H9 (cell line): ENCODE measurements around the gene ACAP2. TPM values are rescaled to one million over a fixed set of nuclear protein-coding genes. Genes with fewer than 3 reads are reported as not detected.

Source experiments
- DNase-seq: peaks from one replicate; pipeline ENCODE4 v3.0.0-alpha.2; 2017
- H2AFZ ChIP-seq: one replicate; pipeline ENCODE4 v1.6.1; 2013; ENCODE audit warnings: mild to moderate bottlenecking, low read length, control low read depth, moderate library complexity
- H2AK5ac ChIP-seq: 2 replicates; pipeline ENCODE4 v1.6.1; 2013; ENCODE audit warnings: low read length, control low read depth, mixed read lengths; ENCODE audit not compliant: insufficient read length
- H2BK120ac ChIP-seq: one replicate; pipeline ENCODE4 v1.6.1; 2013; ENCODE audit warnings: low read depth, mild to moderate bottlenecking, low read length, control low read depth, inconsistent platforms; ENCODE audit not compliant: poor library complexity, severe bottlenecking
- H2BK12ac ChIP-seq: 2 replicates; pipeline ENCODE4 v1.6.1; 2013; ENCODE audit warnings: low read length, control low read depth, mixed read lengths, low read depth; ENCODE audit not compliant: insufficient read length
- H2BK15ac ChIP-seq: 2 replicates; pipeline ENCODE4 v1.6.1; 2013; ENCODE audit warnings: low read depth, low read length, control low read depth
- H2BK20ac ChIP-seq: one replicate; pipeline ENCODE4 v1.6.1; 2013; ENCODE audit warnings: low read depth, mild to moderate bottlenecking, low read length, control low read depth, inconsistent platforms; ENCODE audit not compliant: poor library complexity, severe bottlenecking
- H2BK5ac ChIP-seq: 2 replicates; pipeline ENCODE4 v1.6.1; 2013; ENCODE audit warnings: low read length, control low read depth, mixed read lengths; ENCODE audit not compliant: insufficient read length
- H3K14ac ChIP-seq: 2 replicates; pipeline ENCODE4 v1.6.1; 2013; ENCODE audit warnings: low read length, control low read depth; ENCODE audit not compliant: insufficient read depth
- H3K18ac ChIP-seq: 2 replicates; pipeline ENCODE4 v1.6.1; 2013; ENCODE audit warnings: low read depth, mild to moderate bottlenecking, mixed read lengths, low read length, control low read depth; ENCODE audit not compliant: insufficient read length
- H3K23ac ChIP-seq: 2 replicates; pipeline ENCODE4 v1.6.1; 2013; ENCODE audit warnings: low read length, control low read depth, mixed read lengths, low read depth; ENCODE audit not compliant: insufficient read length
- H3K23me2 ChIP-seq: 2 replicates; pipeline ENCODE4 v1.6.1; 2013; ENCODE audit warnings: low read depth, mild to moderate bottlenecking, mixed read lengths, low read length, control low read depth; ENCODE audit not compliant: insufficient read length, poor library complexity, severe bottlenecking
- H3K27ac ChIP-seq: 2 replicates; pipeline ENCODE4 v1.5.1; 2013; ENCODE audit warnings: low read length, control low read depth, mixed read lengths, low read depth; ENCODE audit not compliant: insufficient read length
- H3K27me3 ChIP-seq: 2 replicates; pipeline ENCODE4 v1.6.1; 2013; ENCODE audit warnings: low read length, control low read depth, inconsistent platforms; ENCODE audit not compliant: insufficient read depth
- H3K4ac ChIP-seq: 2 replicates; pipeline ENCODE4 v1.6.1; 2013; ENCODE audit warnings: low read depth, mild to moderate bottlenecking, control low read depth, inconsistent platforms, low read length, moderate library complexity
- H3K4me1 ChIP-seq: 2 replicates; pipeline ENCODE4 v1.6.1; 2013; ENCODE audit warnings: low read length, control low read depth, inconsistent platforms; ENCODE audit not compliant: insufficient read depth
- H3K4me2 ChIP-seq: 2 replicates; pipeline ENCODE4 v1.6.1; 2013; ENCODE audit warnings: low read length, control low read depth, mixed read lengths; ENCODE audit not compliant: insufficient read length, insufficient read depth
- H3K56ac ChIP-seq: 2 replicates; pipeline ENCODE4 v1.6.1; 2013; ENCODE audit warnings: low read depth, mild to moderate bottlenecking, mixed read lengths, low read length, control low read depth; ENCODE audit not compliant: insufficient read length
- H3K79me1 ChIP-seq: 2 replicates; pipeline ENCODE4 v1.6.1; 2013; ENCODE audit warnings: low read depth, mild to moderate bottlenecking, moderate library complexity, low read length, control low read depth, inconsistent platforms; ENCODE audit not compliant: insufficient read depth, poor library complexity, severe bottlenecking
- H3K79me2 ChIP-seq: 2 replicates; pipeline ENCODE4 v1.6.1; 2013; ENCODE audit warnings: low read length, control low read depth, inconsistent platforms; ENCODE audit not compliant: insufficient read depth
- H3K9ac ChIP-seq: 2 replicates; pipeline ENCODE4 v1.6.1; 2013; ENCODE audit warnings: low read length, control low read depth, mixed read lengths; ENCODE audit not compliant: insufficient read length; ENCODE audit errors: extremely low read depth
- H3K9me3 ChIP-seq: one replicate; pipeline ENCODE4 v1.6.1; 2013; ENCODE audit warnings: low read depth, low read length, inconsistent platforms; ENCODE audit not compliant: control insufficient read depth
- H3T11ph ChIP-seq: one replicate; pipeline ENCODE4 v1.6.1; 2013; ENCODE audit warnings: mild to moderate bottlenecking, low read length, control low read depth, inconsistent platforms
- H4K20me1 ChIP-seq: one replicate; pipeline ENCODE4 v1.6.1; 2013; ENCODE audit not compliant: control insufficient read depth, insufficient read length, insufficient read depth
- H4K5ac ChIP-seq: 2 replicates; pipeline ENCODE4 v1.6.1; 2013; ENCODE audit warnings: low read depth, mild to moderate bottlenecking, mixed read lengths, low read length, control low read depth; ENCODE audit not compliant: insufficient read length
- H4K8ac ChIP-seq: replicated peaks from 2 replicates; pipeline ENCODE4 v1.6.1; 2013; ENCODE audit warnings: low read length, control low read depth, mixed read lengths, low read depth; ENCODE audit not compliant: insufficient read length
- H4K91ac ChIP-seq: 2 replicates; pipeline ENCODE4 v1.6.1; 2013; ENCODE audit warnings: low read depth, mild to moderate bottlenecking, moderate library complexity, mixed read lengths, low read length, control low read depth; ENCODE audit not compliant: insufficient read length
- H3K27ac Mint-ChIP-seq, 3 experiments: 2 replicates in 2 of 3; 3 replicates in 1 of 3; pipeline ENCODE4 v1.8.0; 2020 to 2021; ENCODE audit warnings: mixed read lengths in 3 of 3, mild to moderate bottlenecking in 1 of 3, moderate library complexity in 1 of 3
- H3K27me3 Mint-ChIP-seq: 2 replicates; pipeline ENCODE4 v1.8.0; 2021; ENCODE audit warnings: low read depth, mild to moderate bottlenecking, moderate library complexity, mixed read lengths
- H3K36me3 Mint-ChIP-seq, 3 experiments: 2 replicates in 2 of 3; 3 replicates in 1 of 3; pipeline ENCODE4 v1.8.0; 2020 to 2021; ENCODE audit warnings: low read depth in 3 of 3, mixed read lengths in 3 of 3; ENCODE audit not compliant: insufficient read depth in 1 of 3
- H3K4me1 Mint-ChIP-seq, 2 experiments: 2 replicates each; pipeline ENCODE4 v1.8.0; 2020; ENCODE audit warnings: mixed read lengths in 2 of 2
- H3K4me3 Mint-ChIP-seq, 2 experiments: 2 replicates in 1 of 2; 3 replicates in 1 of 2; pipeline ENCODE4 v1.8.0; 2020 to 2021; ENCODE audit warnings: mild to moderate bottlenecking in 2 of 2, mixed read lengths in 2 of 2, moderate library complexity in 1 of 2
- H3K9me3 Mint-ChIP-seq, 2 experiments: 2 replicates in 1 of 2; 3 replicates in 1 of 2; pipeline ENCODE4 v1.8.0; 2020; ENCODE audit warnings: mild to moderate bottlenecking in 2 of 2, mixed read lengths in 2 of 2, moderate library complexity in 1 of 2
- CTCF ChIP-seq: fragments of 200-600 bp; sonication (generic); conservative IDR thresholded peaks from 3 replicates; pipeline ENCODE4 v1.8.0; 2021; ENCODE audit warnings: antibody characterized with exemption, mild to moderate bottlenecking
- WGBS: extraction: QIAGEN DNeasy Blood & Tissue Kit; methylation state at CpG from one replicate; pipeline ENCODE4 v1.1.7; 2013; ENCODE audit warnings: missing lambda C conversion rate, low lambda C conversion rate, mixed read lengths; ENCODE audit not compliant: insufficient read length; ENCODE audit errors: extremely low coverage; 5-methylcytosine and 5-hydroxymethylcytosine counted together
- total RNA-seq: library from RNA; stranded (reverse); gene quantifications from 2 replicates; pipeline ENCODE4 v1.2.1, GENCODE V29; 2021

ACAP2 gene
- total RNA-seq, 1 experiment from 2014 or later: 30.8 TPM

- H2BK5ac ChIP-seq: no peak overlapping the region
- H3K9ac ChIP-seq: no peak overlapping the region
- no peak overlapping the region for H2BK12ac ChIP-seq
- TF ChIP-seq CTCF: no peak
- H3K27me3 Mint-ChIP-seq: no peaks in the 10 kb centered on the region; the same call in 1 of the 2 replicates
- H3K9me3 ChIP-seq: no peaks in the 10 kb centered on the region
- no peak overlapping the region for H3K4ac ChIP-seq
- H3K18ac ChIP-seq: no peak overlapping the region
- peaks cover 6% of the 10 kb centered on the region for H3K4me1 ChIP-seq
- no peak overlapping the region for H4K91ac ChIP-seq
- peaks cover 10% of the 10 kb centered on the region; the same call in 1 of the 2 replicates for H3K79me2 ChIP-seq
- no peak overlapping the region for H2AFZ ChIP-seq
- H3K4me1 Mint-ChIP-seq: peaks cover 36 to 50% of the 10 kb centered on the region in 2 experiments
- H3K27ac Mint-ChIP-seq: peak overlapping the region in 1 of 3 experiments; percentile 79; a peak in 1 of 7 replicates
- no peak overlapping the region for H4K5ac ChIP-seq
- H3K4me2 ChIP-seq: peak overlapping the region; percentile 26
- H3T11ph ChIP-seq: no peak overlapping the region
- no peaks in the 10 kb centered on the region for H3K27me3 ChIP-seq
- no peak overlapping the region for H3K14ac ChIP-seq
- WGBS: no CpG with 5 or more reads among the region's 7 CpGs
- no peak overlapping the region for H3K27ac ChIP-seq
- H2BK15ac ChIP-seq: no peak overlapping the region
- H3K56ac ChIP-seq: no peak overlapping the region
- no peaks in the 10 kb centered on the region for H3K9me3 Mint-ChIP-seq
- H4K8ac ChIP-seq: no peak overlapping the region
- peaks cover 9% of the 10 kb centered on the region for H3K23me2 ChIP-seq
- H3K4me3 Mint-ChIP-seq: peak overlapping the region; percentile 39 to 59; a peak in 4 of 5 replicates
- H3K23ac ChIP-seq: no peak overlapping the region
- no peak overlapping the region for H2BK20ac ChIP-seq
- H2AK5ac ChIP-seq: no peak overlapping the region
- peaks cover 2 to 11% (median 2%) of the 10 kb centered on the region in 3 experiments; a peak in 4 of 7 replicates for H3K36me3 Mint-ChIP-seq
- no peak overlapping the region for H2BK120ac ChIP-seq
- no peak for DNase-seq
- no peaks in the 10 kb centered on the region for H3K79me1 ChIP-seq
- H4K20me1 ChIP-seq: no peaks in the 10 kb centered on the region
Observed at GRCh38 chr3:195259154-195259474, 183.7 kb downstream of the ACAP2 start.
